ENCODE data around the gene ZNF710.
A peak's percentile ranks its signal among the peaks of the same experiment; 100 is the strongest.

ZNF710 gene

GRCh38 chr15:90033448-90033847 lies 32.3 kb downstream of the ZNF710 start:
- Histone ChIP-seq H3K14ac (ENCODE audit: low read length) (no peak overlapping the region), H3K23ac (ENCODE audit: low read length) (no peak overlapping the region), H2BK5ac (ENCODE audit: low read depth, low read length, poor library complexity) (no peak overlapping the region), H3K79me1 (ENCODE audit: low read length) (peaks cover 7% of the 10 kb centered on the region), H3K9ac (ENCODE audit: low read length) (no peak overlapping the region), H2BK12ac (ENCODE audit: low read length) (no peak overlapping the region), H3K4me1 (ENCODE audit: control insufficient read depth in 1 of 2, insufficient read depth in 2 of 2, low read length in 2 of 2) (peaks cover 27 to 34% of the 10 kb centered on the region in 2 experiments), H3K18ac (ENCODE audit: low read length) (no peak overlapping the region), H3K9me3 (ENCODE audit: insufficient read depth, low read depth, low read length) (no peaks in the 10 kb centered on the region), H2AK5ac (ENCODE audit: low read length) (no peak overlapping the region), H3K4ac (ENCODE audit: low read depth, low read length) (no peak overlapping the region), H4K91ac (ENCODE audit: low read depth, low read length) (no peak overlapping the region), H3K27ac (ENCODE audit: low read depth, low read length) (no peak overlapping the region), H3K79me2 (ENCODE audit: control insufficient read depth, insufficient read depth, low read length, poor library complexity) (no peaks in the 10 kb centered on the region), H3K27me3 (ENCODE audit: insufficient read depth, low read length) (no peaks in the 10 kb centered on the region), H3K4me3 (ENCODE audit: low read depth, low read length) (no peak overlapping the region), H4K8ac (ENCODE audit: low read depth, low read length) (no peak overlapping the region), H3K36me3 (ENCODE audit: control insufficient read depth in 1 of 2, insufficient read depth in 2 of 2, low read length in 2 of 2) (no peaks in the 10 kb centered on the region), H2AFZ (ENCODE audit: insufficient read depth, low read length, poor library complexity) (no peak overlapping the region), H2BK120ac (ENCODE audit: insufficient read depth, low read length, poor library complexity) (no peak overlapping the region), H4K12ac (ENCODE audit: low read depth, low read length) (no peak overlapping the region), H3K4me2 (ENCODE audit: low read length) (no peak overlapping the region)
- WGBS (ENCODE audit: extremely low coverage, insufficient coverage, insufficient read length): no CpG with 5 or more reads among the region's 6 CpGs
- no peak for DNase-seq

- H2AFZ ChIP-seq (ENCODE audit: insufficient read depth, low read length, poor library complexity): no peak overlapping the region
- no peak overlapping the region for H3K9ac ChIP-seq (ENCODE audit: low read length)
- H3K79me1 ChIP-seq (ENCODE audit: low read length): peaks cover 7% of the 10 kb centered on the region
- DNase-seq: peak; percentile 80 to 84
- no peaks in the 10 kb centered on the region for H3K27me3 ChIP-seq (ENCODE audit: insufficient read depth, low read length)
- peak overlapping the region; percentile 18 for H3K14ac ChIP-seq (ENCODE audit: low read length)
- H3K9me3 ChIP-seq (ENCODE audit: insufficient read depth, low read depth, low read length): no peaks in the 10 kb centered on the region
- peaks cover 27 to 34% of the 10 kb centered on the region in 2 experiments for H3K4me1 ChIP-seq (ENCODE audit: control insufficient read depth in 1 of 2, insufficient read depth in 2 of 2, low read length in 2 of 2)
- H2BK12ac ChIP-seq (ENCODE audit: low read length): peak overlapping the region; percentile 5
- H3K27ac ChIP-seq (ENCODE audit: low read depth, low read length): peak overlapping the region; percentile 20
- H3K79me2 ChIP-seq (ENCODE audit: control insufficient read depth, insufficient read depth, low read length, poor library complexity): no peaks in the 10 kb centered on the region
- no peaks in the 10 kb centered on the region for H3K36me3 ChIP-seq (ENCODE audit: control insufficient read depth in 1 of 2, insufficient read depth in 2 of 2, low read length in 2 of 2)
- H3K4me2 ChIP-seq (ENCODE audit: low read length): no peak overlapping the region
- peak overlapping the region; percentile 31 for H3K18ac ChIP-seq (ENCODE audit: low read length)
- H2AK5ac ChIP-seq (ENCODE audit: low read length): no peak overlapping the region
- H4K91ac ChIP-seq (ENCODE audit: low read depth, low read length): peak overlapping the region; percentile 28
- no peak overlapping the region for H4K12ac ChIP-seq (ENCODE audit: low read depth, low read length)
- H4K8ac ChIP-seq (ENCODE audit: low read depth, low read length): peak overlapping the region; percentile 10
- H3K23ac ChIP-seq (ENCODE audit: low read length): no peak overlapping the region
- H3K4me3 ChIP-seq (ENCODE audit: low read depth, low read length): no peak overlapping the region
- WGBS (ENCODE audit: extremely low coverage, insufficient coverage, insufficient read length): no CpG with 5 or more reads among the region's 19 CpGs
- H2BK120ac ChIP-seq (ENCODE audit: insufficient read depth, low read length, poor library complexity): no peak overlapping the region
- H3K4ac ChIP-seq (ENCODE audit: low read depth, low read length): no peak overlapping the region
- no peak overlapping the region for H2BK5ac ChIP-seq (ENCODE audit: low read depth, low read length, poor library complexity)
These were observed 34.1 kb downstream of the ZNF710 start for GRCh38 chr15:90035095-90035839.

GRCh38 chr15:90035840-90036230 lies 34.7 kb downstream of the ZNF710 start:
- Histone ChIP-seq H2AK5ac (ENCODE audit: low read length) (no peak overlapping the region), H3K36me3 (ENCODE audit: control insufficient read depth in 1 of 2, insufficient read depth in 2 of 2, low read length in 2 of 2) (no peaks in the 10 kb centered on the region), H2AFZ (ENCODE audit: insufficient read depth, low read length, poor library complexity) (no peak overlapping the region), H3K4me1 (ENCODE audit: control insufficient read depth in 1 of 2, insufficient read depth in 2 of 2, low read length in 2 of 2) (peaks cover 27 to 34% of the 10 kb centered on the region in 2 experiments), H3K9ac (ENCODE audit: low read length) (no peak overlapping the region), H2BK12ac (ENCODE audit: low read length) (peak overlapping the region; percentile 78), H3K14ac (ENCODE audit: low read length) (no peak overlapping the region), H4K91ac (ENCODE audit: low read depth, low read length) (peak overlapping the region; percentile 59), H2BK5ac (ENCODE audit: low read depth, low read length, poor library complexity) (no peak overlapping the region), H3K4me3 (ENCODE audit: low read depth, low read length) (no peak overlapping the region), H3K9me3 (ENCODE audit: insufficient read depth, low read depth, low read length) (no peaks in the 10 kb centered on the region), H3K23ac (ENCODE audit: low read length) (no peak overlapping the region), H3K27me3 (ENCODE audit: insufficient read depth, low read length) (no peaks in the 10 kb centered on the region), H3K18ac (ENCODE audit: low read length) (peak overlapping the region; percentile 11), H3K27ac (ENCODE audit: low read depth, low read length) (peak overlapping the region; percentile 18), H2BK120ac (ENCODE audit: insufficient read depth, low read length, poor library complexity) (peak overlapping the region; percentile 18), H3K4ac (ENCODE audit: low read depth, low read length) (no peak overlapping the region), H3K79me1 (ENCODE audit: low read length) (peaks cover 7% of the 10 kb centered on the region), H3K79me2 (ENCODE audit: control insufficient read depth, insufficient read depth, low read length, poor library complexity) (no peaks in the 10 kb centered on the region), H4K12ac (ENCODE audit: low read depth, low read length) (no peak overlapping the region), H3K4me2 (ENCODE audit: low read length) (no peak overlapping the region), H4K8ac (ENCODE audit: low read depth, low read length) (no peak overlapping the region)
- DNase-seq: peak in 1 of 2 donors; percentile 19
- WGBS (ENCODE audit: extremely low coverage, insufficient coverage, insufficient read length): no CpG with 5 or more reads among the region's 10 CpGs

GRCh38 chr15:90036343-90036742 lies 35.2 kb downstream of the ZNF710 start:
- no peak overlapping the region for H4K12ac ChIP-seq (ENCODE audit: low read depth, low read length)
- H2AFZ ChIP-seq (ENCODE audit: insufficient read depth, low read length, poor library complexity): no peak overlapping the region
- DNase-seq: no peak
- H3K14ac ChIP-seq (ENCODE audit: low read length): no peak overlapping the region
- no CpG with 5 or more reads among the region's 9 CpGs for WGBS (ENCODE audit: extremely low coverage, insufficient coverage, insufficient read length)
- no peaks in the 10 kb centered on the region for H3K9me3 ChIP-seq (ENCODE audit: insufficient read depth, low read depth, low read length)
- H3K27ac ChIP-seq (ENCODE audit: low read depth, low read length): no peak overlapping the region
- H2BK5ac ChIP-seq (ENCODE audit: low read depth, low read length, poor library complexity): no peak overlapping the region
- H3K79me2 ChIP-seq (ENCODE audit: control insufficient read depth, insufficient read depth, low read length, poor library complexity): no peaks in the 10 kb centered on the region
- no peak overlapping the region for H4K91ac ChIP-seq (ENCODE audit: low read depth, low read length)
- H2AK5ac ChIP-seq (ENCODE audit: low read length): no peak overlapping the region
- H3K23ac ChIP-seq (ENCODE audit: low read length): no peak overlapping the region
- no peak overlapping the region for H4K8ac ChIP-seq (ENCODE audit: low read depth, low read length)
- H2BK120ac ChIP-seq (ENCODE audit: insufficient read depth, low read length, poor library complexity): no peak overlapping the region
- no peaks in the 10 kb centered on the region for H3K36me3 ChIP-seq (ENCODE audit: control insufficient read depth in 1 of 2, insufficient read depth in 2 of 2, low read length in 2 of 2)
- H2BK12ac ChIP-seq (ENCODE audit: low read length): peak overlapping the region; percentile 33
- no peak overlapping the region for H3K18ac ChIP-seq (ENCODE audit: low read length)
- peaks cover 7% of the 10 kb centered on the region for H3K79me1 ChIP-seq (ENCODE audit: low read length)
- H3K4me2 ChIP-seq (ENCODE audit: low read length): no peak overlapping the region
- H3K4me3 ChIP-seq (ENCODE audit: low read depth, low read length): no peak overlapping the region
- no peak overlapping the region for H3K4ac ChIP-seq (ENCODE audit: low read depth, low read length)
- no peak overlapping the region for H3K9ac ChIP-seq (ENCODE audit: low read length)
- H3K4me1 ChIP-seq (ENCODE audit: control insufficient read depth in 1 of 2, insufficient read depth in 2 of 2, low read length in 2 of 2): peaks cover 27 to 34% of the 10 kb centered on the region in 2 experiments
- H3K27me3 ChIP-seq (ENCODE audit: insufficient read depth, low read length): no peaks in the 10 kb centered on the region

All from trophoblast cell (in vitro differentiated cells and primary cell).